SIG-M5 (cell line): Measurements from ENCODE around the gene DRAXIN.
A peak's percentile ranks its signal among the peaks of the same experiment; 100 is the strongest.

Experiments used
- DNase-seq: peaks from one replicate; lab custom pipeline; 2025; lab: John Stamatoyannopoulos, UW

The DRAXIN gene

GRCh38 chr1:11712285-11712684 lies 20.8 kb downstream of the DRAXIN start:
- no peak for DNase-seq

GRCh38 chr1:11713095-11713494 lies 21.6 kb downstream of the DRAXIN start:
- no peak for DNase-seq

- no peak for DNase-seq
These were observed 23.5 kb downstream of the DRAXIN start for GRCh38 chr1:11714831-11715575.

GRCh38 chr1:11719313-11720032 lies 28.0 kb downstream of the DRAXIN start:
- no peak for DNase-seq

- no peak for DNase-seq
These were observed 28.5 kb downstream of the DRAXIN start for GRCh38 chr1:11720033-11720376.

DNA sequence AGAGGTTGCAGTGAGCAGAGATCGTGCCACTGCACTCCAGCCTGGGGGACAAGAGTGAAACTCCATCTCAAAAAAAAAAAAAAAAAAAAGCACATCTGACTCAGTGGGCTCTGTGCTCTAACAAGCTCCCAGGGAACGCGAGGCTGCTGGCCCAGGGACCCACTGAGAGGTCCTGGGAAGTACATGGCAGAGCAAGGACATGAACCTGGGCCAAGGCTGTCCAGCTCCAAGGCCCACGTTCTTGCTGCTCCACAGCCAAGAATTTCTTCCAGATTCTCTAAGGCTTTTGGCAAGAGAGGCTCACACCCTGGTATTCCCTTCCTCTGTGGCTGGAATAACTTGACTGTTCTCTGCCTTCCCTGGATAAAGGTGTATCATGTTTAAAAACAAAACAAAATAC lies 29.0 kb downstream of the DRAXIN start:
- no peak for DNase-seq

- DNase-seq, result no peak
These were observed 29.8 kb downstream of the DRAXIN start for GRCh38 chr1:11721311-11721710.

DNA sequence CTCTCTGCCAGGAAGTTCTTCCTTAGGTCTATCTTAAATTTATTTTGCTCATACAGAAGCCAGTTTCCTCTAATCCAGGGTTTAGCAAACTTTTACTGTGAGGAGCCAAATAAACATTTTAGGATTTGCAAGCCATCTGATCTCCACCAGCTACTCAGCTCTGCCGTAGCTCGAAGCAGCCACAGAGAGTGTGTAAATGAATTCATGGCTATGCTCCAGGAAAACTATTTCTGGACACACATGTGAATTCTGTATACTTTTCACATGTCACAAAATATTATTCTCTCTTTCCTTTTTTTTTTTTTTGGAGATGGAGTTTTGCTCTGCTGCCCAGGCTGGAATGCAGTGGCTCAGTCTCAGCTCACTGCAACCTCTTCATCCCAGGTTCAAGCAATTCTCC lies 31.0 kb downstream of the DRAXIN start:
- no peak for DNase-seq

DNA sequence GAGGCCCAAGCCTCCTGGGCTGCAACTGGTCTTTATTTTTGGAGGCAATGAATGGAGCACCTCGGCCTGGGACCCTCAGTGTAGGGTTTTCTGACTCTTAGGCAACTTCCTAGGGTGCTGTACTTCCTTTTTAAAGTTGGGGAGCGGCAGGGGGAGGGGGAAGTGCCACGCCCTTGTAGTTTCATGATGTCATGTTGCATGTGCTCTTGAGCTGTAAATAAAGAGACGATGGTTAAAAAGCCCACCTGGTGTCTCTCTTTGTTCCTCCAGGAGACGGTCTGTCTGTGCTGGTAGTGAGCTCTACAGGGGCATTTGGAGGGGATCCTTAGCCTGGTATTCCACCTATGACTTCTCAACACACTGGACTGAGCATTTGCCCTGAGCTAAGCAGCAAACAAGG lies 34.1 kb downstream of the DRAXIN start:
- DNase-seq, result no peak

- DNase-seq, result no peak
These were observed 35.6 kb downstream of the DRAXIN start for GRCh38 chr1:11727119-11727518.

DNA sequence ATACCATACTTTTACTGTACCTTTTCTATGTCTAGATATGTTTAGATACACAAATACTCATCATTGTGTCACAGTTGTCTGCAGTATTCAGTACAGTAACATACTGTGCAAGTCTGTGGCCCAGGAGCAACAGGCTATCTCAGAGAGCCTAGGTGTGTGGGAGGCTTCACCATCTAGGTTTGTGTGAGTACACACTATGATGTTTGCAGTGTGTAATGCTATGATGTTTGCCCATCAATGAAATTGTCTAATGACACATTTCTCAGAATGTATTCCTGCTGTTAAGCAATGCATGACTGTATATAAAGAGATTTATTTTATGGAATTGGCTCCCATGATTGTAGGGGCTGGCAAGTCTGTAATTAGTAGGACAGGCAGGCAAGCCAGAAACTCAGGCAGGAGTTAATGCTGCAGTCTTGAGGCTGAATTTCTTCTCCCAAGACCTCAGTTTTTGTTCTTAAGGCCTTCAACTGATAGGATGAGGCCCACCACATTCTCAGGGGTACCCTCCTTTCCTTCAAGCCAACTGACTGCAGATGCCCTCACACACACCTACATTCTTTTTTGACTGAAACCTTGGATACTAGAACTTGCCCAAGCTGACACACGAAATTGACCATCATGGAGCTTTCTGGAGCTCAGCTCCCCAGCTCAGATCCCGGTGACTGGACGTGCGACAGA lies 36.8 kb downstream of the DRAXIN start:
- no peak for DNase-seq

DNA sequence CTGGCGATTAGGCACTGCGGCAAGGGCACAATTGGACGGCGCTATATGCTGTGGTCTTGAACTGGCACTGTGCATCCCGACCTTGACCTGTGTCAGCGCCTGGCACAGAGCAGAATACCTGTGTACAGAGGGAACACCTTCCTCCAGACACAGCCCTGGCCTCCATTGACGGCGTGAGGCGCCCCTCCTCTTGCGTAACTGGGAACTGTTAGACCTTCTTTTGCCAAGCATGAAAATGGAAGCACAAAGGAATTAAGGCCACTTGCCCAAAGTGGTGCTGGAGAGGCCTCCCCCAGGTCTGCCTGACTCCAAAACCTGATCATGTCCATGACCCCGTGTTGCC lies 37.6 kb downstream of the DRAXIN start:
- DNase-seq, result no peak

DNA sequence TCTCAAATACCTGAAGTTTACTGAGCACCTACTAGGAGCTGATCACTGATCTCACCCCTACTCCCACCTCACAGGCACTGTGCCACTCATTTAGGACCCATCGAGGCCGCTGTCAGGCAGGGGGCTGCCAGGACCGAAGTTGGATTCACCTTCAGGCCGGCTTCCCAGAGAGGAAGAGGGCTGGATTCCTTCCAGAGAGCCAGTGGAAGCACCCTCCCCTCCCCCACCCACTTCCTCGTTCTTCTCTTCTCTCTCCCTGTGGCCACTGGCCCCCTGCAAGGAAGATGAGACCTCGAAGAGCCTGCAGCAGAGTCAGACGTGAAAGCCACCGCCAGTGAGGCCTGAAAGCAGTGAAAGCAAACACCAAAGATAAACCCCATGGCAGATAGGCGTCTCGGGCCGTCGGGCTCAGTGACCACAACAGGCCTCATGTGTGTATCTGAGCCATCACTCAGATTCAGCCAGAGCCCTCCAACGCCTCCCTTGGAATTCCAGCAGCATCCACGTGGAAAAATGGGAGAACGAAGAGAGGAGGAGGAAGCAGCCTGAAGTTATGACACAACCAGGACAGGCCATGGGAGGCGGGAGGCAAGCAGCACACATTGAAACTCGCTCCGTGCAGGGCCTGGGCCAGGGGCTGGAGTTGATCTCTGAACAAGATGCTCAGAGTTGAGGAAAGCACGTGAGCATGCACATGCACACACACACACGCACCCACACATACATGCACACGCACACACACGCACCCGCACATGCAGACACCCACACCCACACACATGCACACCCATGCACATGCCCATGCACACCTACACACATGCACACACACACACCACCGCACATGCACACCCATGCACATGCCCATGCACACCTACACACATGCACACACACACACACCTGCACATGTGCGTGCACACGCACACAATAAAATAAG lies 38.3 kb downstream of the DRAXIN start:
- DNase-seq, result no peak

- DNase-seq, result peak; percentile 86
These were observed 39.0 kb downstream of the DRAXIN start for GRCh38 chr1:11730429-11730891.

GRCh38 chr1:11731691-11732283 lies 40.3 kb downstream of the DRAXIN start:
- DNase-seq, result no peak

GRCh38 chr1:11733306-11733705 lies 41.8 kb downstream of the DRAXIN start:
- DNase-seq, result no peak

- no peak for DNase-seq
These were observed 44.0 kb downstream of the DRAXIN start for GRCh38 chr1:11735531-11735853.

DNA sequence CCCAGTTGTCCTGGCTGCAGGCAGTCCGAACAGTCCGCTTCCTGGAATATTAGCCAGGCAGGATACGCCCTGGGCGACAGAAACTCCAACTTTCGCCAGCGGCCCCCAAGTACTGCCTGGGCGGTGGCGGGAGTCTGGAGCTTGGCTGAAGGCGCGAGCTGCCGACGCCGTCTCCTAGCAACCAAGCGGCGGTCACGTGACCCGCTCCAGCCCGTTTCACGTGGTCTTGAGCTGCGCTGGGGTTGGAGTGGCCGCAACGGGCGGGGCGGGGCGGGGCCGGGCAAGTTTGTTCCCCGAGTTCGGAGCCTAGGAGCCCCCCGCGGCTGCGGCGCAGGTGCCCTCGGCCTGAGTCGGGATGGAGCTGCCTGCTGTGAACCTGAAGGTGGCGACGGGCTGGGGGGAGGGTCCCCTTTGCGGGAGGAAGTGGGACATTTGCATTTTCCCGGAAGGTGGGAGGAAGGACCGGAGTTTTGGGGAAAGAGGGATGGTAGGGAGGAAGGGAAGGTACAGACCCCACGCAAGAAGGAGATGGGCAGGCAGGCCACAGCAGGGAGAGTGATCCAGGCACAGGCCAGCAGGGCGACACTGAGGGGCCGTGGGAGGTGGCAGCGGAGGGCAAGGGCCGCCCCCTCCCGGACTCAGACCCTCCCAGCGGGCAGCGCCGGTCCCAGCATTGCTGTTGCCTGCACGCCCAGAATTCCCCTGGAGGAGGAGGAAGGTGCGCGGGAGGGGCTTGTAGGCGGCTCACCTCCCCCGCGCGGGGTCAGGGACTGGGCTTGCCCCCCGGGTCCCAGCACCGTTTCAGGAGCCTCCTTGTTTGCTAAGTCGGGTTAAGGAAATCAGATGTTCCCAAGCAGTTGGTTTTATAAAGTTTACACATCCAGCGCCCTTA lies 44.6 kb downstream of the DRAXIN start, which contains the start of gene AGTRAP:
Gene AGTRAP, plus strand, starts transcription at position 283 of the 892 bp plus-strand sequence. Its CDS starts 73 bp downstream, at position 356.
- peak; percentile 51 for DNase-seq

DNA sequence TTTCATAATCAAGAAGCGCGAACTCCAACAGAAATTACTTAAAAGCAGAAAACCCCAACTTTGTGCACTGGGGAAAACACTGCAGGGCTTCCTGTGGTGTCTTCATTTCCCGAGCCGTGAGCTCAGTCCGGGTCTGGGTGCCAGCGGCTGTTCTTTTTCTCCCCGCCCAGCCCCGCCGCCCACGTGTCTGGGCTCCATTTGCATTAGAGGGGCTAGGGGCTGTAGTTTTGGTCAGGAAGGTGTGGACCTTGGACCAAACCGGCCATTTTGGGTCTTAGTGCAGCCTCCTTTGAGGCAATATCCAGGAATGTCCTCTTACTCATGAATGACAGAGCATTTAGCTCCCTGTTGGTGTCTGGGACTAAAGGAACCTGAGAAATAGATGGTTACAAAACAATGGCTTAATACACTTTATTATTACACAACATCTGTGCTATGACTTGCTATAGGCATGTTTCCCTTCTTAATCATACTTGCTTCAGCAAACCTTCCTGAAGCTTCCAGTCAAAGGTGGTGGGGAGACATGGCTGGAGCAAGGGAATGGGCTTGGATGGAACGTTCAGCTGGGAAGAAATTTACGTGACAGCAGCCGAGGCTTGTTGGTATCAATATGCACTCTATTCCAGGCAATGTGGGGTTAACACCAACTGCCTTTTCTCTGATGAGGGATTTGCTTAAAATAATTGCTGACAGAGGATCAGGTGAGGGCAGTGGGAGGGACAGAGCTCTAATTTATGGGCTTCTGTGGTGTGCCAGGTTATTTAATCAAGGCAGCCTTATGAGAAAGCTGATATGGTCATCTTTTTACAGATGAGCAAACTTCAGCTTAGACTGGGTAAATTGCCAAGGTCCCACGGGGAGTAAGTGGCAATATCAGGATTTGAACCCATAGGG lies 45.5 kb downstream of the DRAXIN start:
- peak; percentile 64 for DNase-seq

- DNase-seq, result no peak
These were observed 46.6 kb downstream of the DRAXIN start for GRCh38 chr1:11738096-11738495.
